ENCODE data around the gene CLSTN1. TPM values are rescaled to one million over a fixed set of nuclear protein-coding genes. Genes with fewer than 3 reads are reported as not detected.

The CLSTN1 gene
- total and polyA plus RNA-seq, 2 experiments from 2014 or later, result 56.8 to 67.8 TPM

GRCh38 chr1:9822897-9823692 is 670 bp downstream of the CLSTN1 start:
- H4K20me1 ChIP-seq (ENCODE audit: insufficient read depth), result 0 out of 2 replicates have a peak, but pooled peaks cover 14% of the 10 kb centered on the region
- no peak overlapping the region for H3K27ac ChIP-seq
- H3K79me2 ChIP-seq (ENCODE audit: insufficient read depth), result peaks cover 48% of the 10 kb centered on the region
- H2AFZ ChIP-seq, result peak overlapping the region; percentile 66
- TF ChIP-seq EZH2 (IDR thresholded peaks at IDR 0.05; ENCODE audit: insufficient read depth, poor library complexity, severe bottlenecking) (no peak), EZH2phosphoT487 (IDR thresholded peaks at IDR 0.05; ENCODE audit: insufficient read depth, low read depth) (no peak)
- H3K9ac ChIP-seq, result peak overlapping the region; percentile 83
- peaks cover 35% of the 10 kb centered on the region for H3F3A ChIP-seq (ENCODE audit: insufficient read depth)
- H3K27me3 ChIP-seq (replicated peaks; ENCODE audit: insufficient read depth), result no peaks in the 10 kb centered on the region
- WGBS, 2 experiments (ENCODE audit: low coverage in 1 of 2, low lambda C conversion rate in 2 of 2, missing lambda C conversion rate in 2 of 2), result 1 to 2% methylated on average over 46 to 58 of the region's 71 CpGs
- H3K36me3 ChIP-seq (ENCODE audit: low read depth), result no peaks in the 10 kb centered on the region
- H3K4me3 ChIP-seq, result peak overlapping the region; percentile 89
- H3K4me2 ChIP-seq (ENCODE audit: unreplicated experiment), result peak overlapping the region; percentile 93
- in situ Hi-C loops (cut with MboI), result no loop called here
- peak; percentile 60 for DNase-seq
- H3K9me3 ChIP-seq (ENCODE audit: low read depth), result no peaks in the 10 kb centered on the region
- H3K4me1 ChIP-seq (ENCODE audit: insufficient read depth), result peaks cover 40% of the 10 kb centered on the region
- no peaks in the 10 kb centered on the region for H3K9me2 ChIP-seq (ENCODE audit: insufficient read depth)

DNA sequence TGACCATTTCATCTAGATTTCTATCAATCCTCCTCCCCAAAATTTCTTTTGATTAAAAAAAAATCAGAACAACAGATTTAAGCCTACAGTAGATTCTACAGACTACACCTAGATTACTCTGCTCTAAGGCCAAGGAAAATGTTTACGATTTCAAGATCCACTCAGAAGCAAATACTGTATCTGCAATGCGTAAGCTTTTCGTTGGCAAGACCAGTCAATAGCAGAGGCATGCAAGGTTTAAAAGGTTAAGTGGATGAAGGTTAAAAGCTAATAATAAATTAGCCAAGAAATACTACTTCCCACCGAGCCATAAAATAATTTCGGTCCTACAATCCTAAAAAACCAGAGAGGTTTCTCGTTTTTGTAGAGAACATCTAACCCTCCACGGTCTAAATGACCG is 1.3 kb downstream of the CLSTN1 start:
- peak overlapping the region; percentile 66 for H2AFZ ChIP-seq
- H3K79me2 ChIP-seq (ENCODE audit: insufficient read depth), result peaks cover 54% of the 10 kb centered on the region
- peak overlapping the region; percentile 93 for H3K4me2 ChIP-seq (ENCODE audit: unreplicated experiment)

GRCh38 chr1:9821710-9822109 is 2.1 kb downstream of the CLSTN1 start:
- peaks cover 62% of the 10 kb centered on the region for H3K79me2 ChIP-seq (ENCODE audit: insufficient read depth)
- in situ Hi-C loops (cut with MboI), result no loop called here

More for the DNA sequence above, 1.3 kb downstream of the CLSTN1 start:
- Histone ChIP-seq H4K20me1 (ENCODE audit: insufficient read depth) (0 out of 2 replicates have a peak, but pooled peaks cover 14% of the 10 kb centered on the region), H3K9me3 (ENCODE audit: low read depth) (no peaks in the 10 kb centered on the region), H3K4me1 (ENCODE audit: insufficient read depth) (peaks cover 35% of the 10 kb centered on the region), H3K27ac (no peak overlapping the region), H3K4me3 (peak overlapping the region; percentile 89), H3K36me3 (ENCODE audit: low read depth) (no peaks in the 10 kb centered on the region), H3K27me3 (replicated peaks; ENCODE audit: insufficient read depth) (no peaks in the 10 kb centered on the region), H3K9ac (peak overlapping the region; percentile 83), H3K9me2 (ENCODE audit: insufficient read depth) (no peaks in the 10 kb centered on the region), H3F3A (ENCODE audit: insufficient read depth) (peaks cover 35% of the 10 kb centered on the region)
- WGBS, 2 experiments (ENCODE audit: low coverage in 1 of 2, low lambda C conversion rate in 2 of 2, missing lambda C conversion rate in 2 of 2), result 21 to 24% methylated on average over 8 of the region's 8 CpGs
- in situ Hi-C loops (cut with MboI), result no loop called here
- no peak for TF ChIP-seq EZH2phosphoT487 (IDR thresholded peaks at IDR 0.05; ENCODE audit: insufficient read depth, low read depth)
- no peak for TF ChIP-seq EZH2 (IDR thresholded peaks at IDR 0.05; ENCODE audit: insufficient read depth, poor library complexity, severe bottlenecking)
- DNase-seq, result peak; percentile 24

GRCh38 chr1:9820521-9820920 is 3.2 kb downstream of the CLSTN1 start:
- no peaks in the 10 kb centered on the region for H3K27me3 ChIP-seq (replicated peaks; ENCODE audit: insufficient read depth)
- no peak for DNase-seq
- 98% methylated on average over 3 of the region's 3 CpGs for WGBS, 2 experiments (ENCODE audit: low coverage in 1 of 2, low lambda C conversion rate in 2 of 2, missing lambda C conversion rate in 2 of 2)
- H3K36me3 ChIP-seq (ENCODE audit: low read depth), result no peaks in the 10 kb centered on the region
- in situ Hi-C loops (cut with MboI), result no loop called here
- H2AFZ ChIP-seq, result no peak overlapping the region
- H3F3A ChIP-seq (ENCODE audit: insufficient read depth), result peaks cover 18% of the 10 kb centered on the region
- H3K4me1 ChIP-seq (ENCODE audit: insufficient read depth), result peaks cover 21% of the 10 kb centered on the region
- no peaks in the 10 kb centered on the region for H3K9me2 ChIP-seq (ENCODE audit: insufficient read depth)
- no peak overlapping the region for H3K4me2 ChIP-seq (ENCODE audit: unreplicated experiment)
- H3K79me2 ChIP-seq (ENCODE audit: insufficient read depth), result peaks cover 73% of the 10 kb centered on the region
- TF ChIP-seq EZH2phosphoT487 (IDR thresholded peaks at IDR 0.05; ENCODE audit: insufficient read depth, low read depth), result no peak
- no peak for TF ChIP-seq EZH2 (IDR thresholded peaks at IDR 0.05; ENCODE audit: insufficient read depth, poor library complexity, severe bottlenecking)
- H4K20me1 ChIP-seq (ENCODE audit: insufficient read depth), result 0 out of 2 replicates have a peak, but pooled peaks cover 16% of the 10 kb centered on the region
- no peak overlapping the region for H3K4me3 ChIP-seq
- H3K9ac ChIP-seq, result no peak overlapping the region
- no peaks in the 10 kb centered on the region for H3K9me3 ChIP-seq (ENCODE audit: low read depth)
- H3K27ac ChIP-seq, result no peak overlapping the region

More at GRCh38 chr1:9821710-9822109, 2.1 kb downstream of the CLSTN1 start:
- 98 to 100% methylated on average over 4 of the region's 4 CpGs for WGBS, 2 experiments (ENCODE audit: low coverage in 1 of 2, low lambda C conversion rate in 2 of 2, missing lambda C conversion rate in 2 of 2)
- 0 out of 2 replicates have a peak overlapping the region, but pooled peaks have one; percentile 83 for H3K9ac ChIP-seq
- peaks cover 28% of the 10 kb centered on the region for H3K4me1 ChIP-seq (ENCODE audit: insufficient read depth)
- H3K4me2 ChIP-seq (ENCODE audit: unreplicated experiment), result peak overlapping the region; percentile 93
- H4K20me1 ChIP-seq (ENCODE audit: insufficient read depth), result 0 out of 2 replicates have a peak, but pooled peaks cover 14% of the 10 kb centered on the region
- H3K36me3 ChIP-seq (ENCODE audit: low read depth), result no peaks in the 10 kb centered on the region
- no peaks in the 10 kb centered on the region for H3K9me2 ChIP-seq (ENCODE audit: insufficient read depth)
- peak overlapping the region; percentile 89 for H3K4me3 ChIP-seq
- H3K27me3 ChIP-seq (replicated peaks; ENCODE audit: insufficient read depth), result no peaks in the 10 kb centered on the region
- DNase-seq, result no peak
- H3F3A ChIP-seq (ENCODE audit: insufficient read depth), result peaks cover 28% of the 10 kb centered on the region
- no peak overlapping the region for H3K27ac ChIP-seq
- H3K9me3 ChIP-seq (ENCODE audit: low read depth), result no peaks in the 10 kb centered on the region
- TF ChIP-seq EZH2 (IDR thresholded peaks at IDR 0.05; ENCODE audit: insufficient read depth, poor library complexity, severe bottlenecking), result no peak
- no peak for TF ChIP-seq EZH2phosphoT487 (IDR thresholded peaks at IDR 0.05; ENCODE audit: insufficient read depth, low read depth)
- no peak overlapping the region for H2AFZ ChIP-seq
